ENCODE measurements around the gene SHC1.

SHC1 gene

GRCh38 chr1:155008015-155008941 is 37.7 kb upstream of the SHC1 start:
- no peak for DNase-seq

- no peak for DNase-seq
Measured at GRCh38 chr1:155007251-155007828, 36.8 kb upstream of the SHC1 start.

- no peak for DNase-seq
Measured at GRCh38 chr1:155006601-155007101, 36.1 kb upstream of the SHC1 start.

GRCh38 chr1:155005076-155006011 is 34.8 kb upstream of the SHC1 start:
- no peak for DNase-seq

- DNase-seq: no peak
Measured at GRCh38 chr1:155004352-155005075, 34.0 kb upstream of the SHC1 start.

GRCh38 chr1:155003766-155004351 is 33.3 kb upstream of the SHC1 start:
- DNase-seq: no peak

- no peak for DNase-seq
Measured at GRCh38 chr1:155003227-155003765, 32.7 kb upstream of the SHC1 start.

GRCh38 chr1:155002464-155003226 is 32.1 kb upstream of the SHC1 start, which contains the start of gene ZBTB7B:
ZBTB7B (plus strand) TSS chr1:155002802; CDS start chr1:155014661, 11,859 bp downstream.
- no peak for DNase-seq

- peak; percentile 94 for DNase-seq
Measured at GRCh38 chr1:155001675-155002463, 31.3 kb upstream of the SHC1 start.

- no peak for DNase-seq
Measured at GRCh38 chr1:155001425-155001674, 30.8 kb upstream of the SHC1 start.

- DNase-seq: peak; percentile 75
Measured at GRCh38 chr1:155000726-155001424, 30.3 kb upstream of the SHC1 start.

- DNase-seq: no peak
Measured at GRCh38 chr1:155000411-155000725, 29.8 kb upstream of the SHC1 start.

- no peak for DNase-seq
Measured at GRCh38 chr1:154999571-155000410, 29.2 kb upstream of the SHC1 start.

- DNase-seq: peak; percentile 14
Measured at GRCh38 chr1:154998818-154999570, 28.4 kb upstream of the SHC1 start.

- no peak for DNase-seq
Measured at GRCh38 chr1:154998201-154998780, 27.7 kb upstream of the SHC1 start.

GRCh38 chr1:154996966-154997701 is 26.6 kb upstream of the SHC1 start:
- DNase-seq: no peak

Measured in T1000 (cell line).